ENCODE data around the gene FMNL1.

FMNL1 gene

GRCh38 chr17:45234641-45235415 is 13.1 kb downstream of the FMNL1 start:
- no peak for DNase-seq (ENCODE audit: low read depth, low spot score)
- H3K4me3 ChIP-seq (ENCODE audit: low read depth, low read length), result no peak overlapping the region
- TF ChIP-seq CTCF (IDR thresholded peaks at IDR 0.05; ENCODE audit: low read depth, low read length), result peak; percentile 42
- in situ Hi-C loops (cut with HindIII; ENCODE audit: low sequenced_read_pairs), result no loop called here

GRCh38 chr17:45235416-45236281 is 14.0 kb downstream of the FMNL1 start:
- peak; percentile 81 for TF ChIP-seq CTCF (IDR thresholded peaks at IDR 0.05; ENCODE audit: low read depth, low read length)
- no peak overlapping the region for H3K4me3 ChIP-seq (ENCODE audit: low read depth, low read length)
- in situ Hi-C loops (cut with HindIII; ENCODE audit: low sequenced_read_pairs), result no loop called here
- DNase-seq (ENCODE audit: low read depth, low spot score), result peak; percentile 70

- H3K4me3 ChIP-seq (ENCODE audit: low read depth, low read length), result no peak overlapping the region
- DNase-seq (ENCODE audit: low read depth, low spot score), result no peak
- in situ Hi-C loops (cut with HindIII; ENCODE audit: low sequenced_read_pairs), result no loop called here
- TF ChIP-seq CTCF (IDR thresholded peaks at IDR 0.05; ENCODE audit: low read depth, low read length), result no peak
Observed at GRCh38 chr17:45236282-45236606, 14.6 kb downstream of the FMNL1 start.

GRCh38 chr17:45237686-45238085 is 16.0 kb downstream of the FMNL1 start:
- no peak for DNase-seq (ENCODE audit: low read depth, low spot score)
- in situ Hi-C loops (cut with HindIII; ENCODE audit: low sequenced_read_pairs), result no loop called here
- H3K4me3 ChIP-seq (ENCODE audit: low read depth, low read length), result no peak overlapping the region
- TF ChIP-seq CTCF (IDR thresholded peaks at IDR 0.05; ENCODE audit: low read depth, low read length), result no peak

GRCh38 chr17:45238155-45238774 is 16.6 kb downstream of the FMNL1 start:
- no peak for DNase-seq (ENCODE audit: low read depth, low spot score)
- no peak for TF ChIP-seq CTCF (IDR thresholded peaks at IDR 0.05; ENCODE audit: low read depth, low read length)
- in situ Hi-C loops (cut with HindIII; ENCODE audit: low sequenced_read_pairs), result no loop called here
- no peak overlapping the region for H3K4me3 ChIP-seq (ENCODE audit: low read depth, low read length)

GRCh38 chr17:45240905-45241327 is 19.2 kb downstream of the FMNL1 start:
- DNase-seq (ENCODE audit: low read depth, low spot score), result no peak
- in situ Hi-C loops (cut with HindIII; ENCODE audit: low sequenced_read_pairs), result no loop called here
- no peak overlapping the region for H3K4me3 ChIP-seq (ENCODE audit: low read depth, low read length)
- no peak for TF ChIP-seq CTCF (IDR thresholded peaks at IDR 0.05; ENCODE audit: low read depth, low read length)

Measured in astrocyte of the spinal cord (primary cell).